Measurements from ENCODE around the gene CKAP4. TPM values are rescaled to one million over a fixed set of nuclear protein-coding genes. Genes with fewer than 3 reads are reported as not detected.

Gene CKAP4
- total and polyA plus RNA-seq, 2 experiments from 2014 or later: 151 to 258 TPM

DNA sequence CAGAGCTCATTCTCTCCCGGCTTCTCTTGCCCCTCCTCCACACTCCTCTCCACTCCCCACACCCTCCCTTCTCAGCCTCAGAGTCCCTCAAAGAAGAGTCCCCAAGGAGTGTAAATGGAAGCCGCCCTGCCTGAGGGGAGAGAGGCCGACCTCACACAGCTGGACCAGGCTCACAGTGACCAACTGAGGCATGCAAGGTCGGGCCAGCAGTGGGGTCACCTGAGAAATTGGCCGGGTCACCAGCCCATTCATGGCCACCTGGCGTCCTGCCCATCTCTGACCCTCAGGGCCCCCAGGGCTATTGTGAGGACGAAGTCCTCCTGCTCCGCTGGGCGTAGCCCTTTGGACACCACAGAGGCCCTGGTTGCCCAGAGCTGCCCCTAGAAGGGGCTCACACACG is 59.6 kb downstream of the CKAP4 start:
- no peaks in the 10 kb centered on the region for H3K79me2 ChIP-seq
- H3K27ac ChIP-seq: no peak overlapping the region
- no peaks in the 10 kb centered on the region for H3K9me3 ChIP-seq (ENCODE audit: low read depth)
- no peaks in the 10 kb centered on the region for H3K9me2 ChIP-seq (replicated peaks; ENCODE audit: insufficient read depth)
- no peaks in the 10 kb centered on the region for H3K27me3 ChIP-seq
- 79% methylated on average over 10 of the region's 10 CpGs for WGBS (ENCODE audit: low lambda C conversion rate, missing lambda C conversion rate)
- H3K4me3 ChIP-seq: no peak overlapping the region
- H3K4me2 ChIP-seq: no peak overlapping the region
- no peaks in the 10 kb centered on the region for H4K20me1 ChIP-seq (ENCODE audit: insufficient read depth, poor library complexity, severe bottlenecking)
- H3K4me1 ChIP-seq (ENCODE audit: insufficient read depth): no peaks in the 10 kb centered on the region
- no peak for TF ChIP-seq EZH2 (IDR thresholded peaks at IDR 0.05; ENCODE audit: borderline replicate concordance)
- TF ChIP-seq, protein P1, sequence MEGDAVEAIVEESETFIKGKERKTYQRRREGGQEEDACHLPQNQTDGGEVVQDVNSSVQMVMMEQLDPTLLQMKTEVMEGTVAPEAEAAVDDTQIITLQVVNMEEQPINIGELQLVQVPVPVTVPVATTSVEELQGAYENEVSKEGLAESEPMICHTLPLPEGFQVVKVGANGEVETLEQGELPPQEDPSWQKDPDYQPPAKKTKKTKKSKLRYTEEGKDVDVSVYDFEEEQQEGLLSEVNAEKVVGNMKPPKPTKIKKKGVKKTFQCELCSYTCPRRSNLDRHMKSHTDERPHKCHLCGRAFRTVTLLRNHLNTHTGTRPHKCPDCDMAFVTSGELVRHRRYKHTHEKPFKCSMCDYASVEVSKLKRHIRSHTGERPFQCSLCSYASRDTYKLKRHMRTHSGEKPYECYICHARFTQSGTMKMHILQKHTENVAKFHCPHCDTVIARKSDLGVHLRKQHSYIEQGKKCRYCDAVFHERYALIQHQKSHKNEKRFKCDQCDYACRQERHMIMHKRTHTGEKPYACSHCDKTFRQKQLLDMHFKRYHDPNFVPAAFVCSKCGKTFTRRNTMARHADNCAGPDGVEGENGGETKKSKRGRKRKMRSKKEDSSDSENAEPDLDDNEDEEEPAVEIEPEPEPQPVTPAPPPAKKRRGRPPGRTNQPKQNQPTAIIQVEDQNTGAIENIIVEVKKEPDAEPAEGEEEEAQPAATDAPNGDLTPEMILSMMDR (IDR thresholded peaks at IDR 0.05; ENCODE audit: poor library complexity): no peak
- no peak for TF ChIP-seq EZH2phosphoT487 (IDR thresholded peaks at IDR 0.05; ENCODE audit: low read depth, severe bottlenecking, unreplicated experiment)
- no peak for DNase-seq (ENCODE audit: low spot score)
- H3K36me3 ChIP-seq (replicated peaks; ENCODE audit: insufficient read depth, low read depth): no peaks in the 10 kb centered on the region
- H2AFZ ChIP-seq: no peak overlapping the region

Small RNA genes within 50 kb of the gene (small RNA-seq; reads per million reads assigned to genes)
- not detected for gene RNU7-94P

Other genes with a start within 250 kb of the CKAP4 start
- gene NUAK1, start 109.1 kb downstream of the CKAP4 start, total RNA-seq: 5.3 and 13.0 TPM in 2 replicates
- gene NUAK1, start 109.1 kb downstream of the CKAP4 start, polyA plus RNA-seq: 2.5 and 3.5 TPM in 2 replicates
- gene TCP11L2, start 54.7 kb upstream of the CKAP4 start, total RNA-seq: 30.7 and 38.4 TPM in 2 replicates
- 8.5 and 9.6 TPM in 2 replicates for gene TCP11L2, start 54.7 kb upstream of the CKAP4 start, polyA plus RNA-seq
- 9.6 and 10.4 TPM in 2 replicates for gene POLR3B, start 109.7 kb upstream of the CKAP4 start, total RNA-seq
- gene POLR3B, start 109.7 kb upstream of the CKAP4 start, polyA plus RNA-seq: 8.1 and 8.4 TPM in 2 replicates

Measured in hepatocyte (in vitro differentiated cells).